Stimulated activated naive CD4-positive, alpha-beta T cell treated with Interleukin-2 at 50 U/mL for 16 hours (primary cell): ENCODE measurements around the gene GALNTL6.
"Not testable (repeated sequence)": the region's sequence is repeated elsewhere in the genome, so short reads cannot be mapped to it uniquely, and the experiment has no call there.

Source experiments
- DNase-seq: peaks from one replicate; lab custom pipeline; 2025; lab: John Stamatoyannopoulos, UW

GALNTL6 gene

GRCh38 chr4:173019664-173020063, 1206.5 kb downstream of the GALNTL6 start:
- DNase-seq = no peak

- DNase-seq = not testable (repeated sequence)
Measured at GRCh38 chr4:173021746-173022573, 1208.8 kb downstream of the GALNTL6 start.

GRCh38 chr4:173024203-173024602, 1211.0 kb downstream of the GALNTL6 start:
- no peak for DNase-seq

- DNase-seq = no peak
Measured at GRCh38 chr4:173025131-173025530, 1211.9 kb downstream of the GALNTL6 start.

- DNase-seq = no peak
Measured at GRCh38 chr4:173037242-173037641, 1224.0 kb downstream of the GALNTL6 start.

GRCh38 chr4:173038192-173038896, 1225.1 kb downstream of the GALNTL6 start:
- no peak for DNase-seq

- DNase-seq = no peak
Measured at GRCh38 chr4:173039617-173040577, 1226.7 kb downstream of the GALNTL6 start.

- no peak for DNase-seq
Measured at GRCh38 chr4:173041482-173041881, 1228.3 kb downstream of the GALNTL6 start.

- not testable (repeated sequence) for DNase-seq
Measured at GRCh38 chr4:173042139-173042538, 1228.9 kb downstream of the GALNTL6 start.

GRCh38 chr4:173044340-173044739, 1231.1 kb downstream of the GALNTL6 start:
- DNase-seq = no peak

GRCh38 chr4:173045571-173045970, 1232.4 kb downstream of the GALNTL6 start:
- DNase-seq = no peak

GRCh38 chr4:173046144-173046543, 1232.9 kb downstream of the GALNTL6 start:
- no peak for DNase-seq

GRCh38 chr4:173046818-173047217, 1233.6 kb downstream of the GALNTL6 start:
- DNase-seq = no peak

- DNase-seq = no peak
Measured at GRCh38 chr4:173051232-173051631, 1238.0 kb downstream of the GALNTL6 start.

GRCh38 chr4:173051716-173052115, 1238.5 kb downstream of the GALNTL6 start:
- DNase-seq = no peak

- no peak for DNase-seq
Measured at GRCh38 chr4:173052439-173052838, 1239.2 kb downstream of the GALNTL6 start.

- DNase-seq = no peak
Measured at GRCh38 chr4:173056271-173056670, 1243.1 kb downstream of the GALNTL6 start.

- no peak for DNase-seq
Measured at GRCh38 chr4:173056710-173057109, 1243.5 kb downstream of the GALNTL6 start.

- no peak for DNase-seq
Measured at GRCh38 chr4:173057442-173057841, 1244.2 kb downstream of the GALNTL6 start.

GRCh38 chr4:173057901-173058300, 1244.7 kb downstream of the GALNTL6 start:
- no peak for DNase-seq

- DNase-seq = no peak
Measured at GRCh38 chr4:173061160-173061559, 1248.0 kb downstream of the GALNTL6 start.

- no peak for DNase-seq
Measured at GRCh38 chr4:173073939-173074500, 1260.8 kb downstream of the GALNTL6 start.
